HG03159 (cell line): Measurements from ENCODE around the gene CLDN16.

Experiments
- ATAC-seq: cut with Tn5 transposase; IDR thresholded peaks from one replicate; pipeline ENCODE4 v1.9.1; 2021; ENCODE audit warnings: mild to moderate bottlenecking, moderate library complexity; ENCODE audit not compliant: unreplicated experiment

CLDN16 gene

DNA sequence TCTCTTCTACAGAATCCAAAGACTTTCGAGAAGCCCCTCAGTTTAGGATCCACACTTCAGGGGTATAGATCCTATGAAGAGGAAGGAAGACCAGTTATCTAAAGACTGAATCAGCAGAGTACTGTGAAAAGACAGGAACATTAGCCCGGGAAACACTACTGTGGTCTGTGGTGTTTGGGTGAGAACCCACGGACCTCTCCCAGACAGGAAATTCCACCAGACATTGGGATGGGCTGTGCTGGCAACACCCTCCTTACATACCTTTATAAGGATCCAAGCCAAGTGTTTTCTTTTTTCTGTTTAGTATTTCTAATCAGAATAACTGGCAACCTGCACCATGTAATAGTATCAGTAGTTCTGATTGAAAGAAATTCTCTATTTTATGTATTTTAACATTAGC lies 47.7 kb downstream of the CLDN16 start:
- ATAC-seq, result no peak

DNA sequence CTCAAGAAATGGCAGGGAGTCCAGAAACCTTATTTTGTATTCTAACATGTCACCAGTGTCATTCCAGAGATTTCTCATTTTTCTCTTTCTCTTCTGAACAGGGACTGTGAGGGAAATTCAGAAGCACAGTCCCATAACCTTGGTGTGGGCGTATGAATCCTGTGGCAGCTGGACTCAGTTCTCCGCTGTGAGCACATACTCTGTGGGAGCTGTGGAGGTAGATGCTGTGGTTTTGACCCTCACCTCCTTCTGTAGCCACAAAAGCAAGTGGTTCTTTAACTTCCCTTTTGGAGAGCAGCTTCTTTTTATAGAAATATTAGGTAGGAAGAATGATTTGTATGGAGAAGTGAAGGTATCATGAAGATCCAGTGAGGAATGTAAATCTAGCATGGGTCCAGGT lies 48.4 kb downstream of the CLDN16 start:
- no peak for ATAC-seq

DNA sequence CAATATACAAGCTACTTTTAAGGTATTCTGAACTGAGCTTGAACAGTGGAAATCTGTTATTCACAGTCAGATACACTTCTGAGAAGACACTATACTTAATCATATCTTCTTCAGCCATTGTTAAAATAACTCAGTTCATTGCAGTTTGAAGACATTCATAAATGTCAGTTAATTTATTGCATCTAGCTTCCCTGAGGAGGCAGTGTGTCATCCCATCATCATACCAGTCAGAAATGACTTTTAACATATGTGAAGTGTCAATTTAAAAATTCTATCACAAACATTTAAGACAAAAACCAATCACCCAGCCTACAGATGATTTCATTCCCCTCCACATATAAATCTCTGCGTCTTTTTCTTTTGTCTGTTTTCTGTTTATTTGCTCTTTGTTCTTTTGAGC lies 54.3 kb downstream of the CLDN16 start:
- ATAC-seq, result no peak

GRCh38 chr3:190443257-190443656 lies 55.3 kb downstream of the CLDN16 start:
- ATAC-seq, result no peak

DNA sequence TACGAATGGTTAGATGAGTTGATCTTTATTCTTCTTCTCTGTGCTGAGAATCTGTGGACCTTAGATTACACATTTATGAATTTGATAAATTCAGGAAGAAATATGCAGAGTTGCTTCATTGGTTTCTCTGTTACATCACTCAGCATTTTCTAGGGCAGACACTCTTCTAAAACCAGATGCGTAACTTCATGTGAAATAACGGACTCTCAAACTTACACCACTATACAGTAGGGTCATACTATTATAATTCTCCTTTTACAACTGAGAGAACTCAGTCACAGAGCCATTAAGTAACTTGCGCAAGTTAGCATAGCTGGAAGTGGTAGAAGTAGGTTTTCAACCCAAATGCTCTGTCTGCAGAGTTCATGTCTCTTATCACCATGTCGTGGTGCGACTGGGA lies 56.0 kb downstream of the CLDN16 start:
- no peak for ATAC-seq

DNA sequence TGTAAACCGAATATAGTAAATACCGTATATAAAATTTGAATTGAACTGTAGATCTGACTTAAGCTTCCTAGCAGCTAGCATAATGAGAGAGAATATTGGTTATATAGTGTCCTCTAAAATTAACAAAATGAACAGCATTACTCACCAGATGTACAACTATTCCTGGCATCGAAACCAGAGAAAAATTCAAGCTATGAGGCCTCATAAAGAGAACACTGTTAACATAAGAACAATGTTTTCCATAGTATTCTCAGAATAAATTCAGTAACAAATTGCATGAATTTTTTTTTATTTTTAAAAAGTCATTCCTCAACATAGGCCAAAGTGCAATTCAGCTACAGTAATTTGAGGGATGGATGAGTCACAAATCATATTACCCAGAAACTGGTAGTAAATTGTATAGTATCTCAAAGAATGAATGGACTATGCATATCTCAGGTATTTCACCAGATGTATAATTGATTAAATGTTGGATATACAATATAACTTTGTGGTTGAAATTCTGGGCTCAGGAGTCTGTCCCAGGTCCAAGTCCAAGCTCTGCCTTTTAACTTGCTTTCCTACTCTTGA lies 56.7 kb downstream of the CLDN16 start:
- no peak for ATAC-seq

DNA sequence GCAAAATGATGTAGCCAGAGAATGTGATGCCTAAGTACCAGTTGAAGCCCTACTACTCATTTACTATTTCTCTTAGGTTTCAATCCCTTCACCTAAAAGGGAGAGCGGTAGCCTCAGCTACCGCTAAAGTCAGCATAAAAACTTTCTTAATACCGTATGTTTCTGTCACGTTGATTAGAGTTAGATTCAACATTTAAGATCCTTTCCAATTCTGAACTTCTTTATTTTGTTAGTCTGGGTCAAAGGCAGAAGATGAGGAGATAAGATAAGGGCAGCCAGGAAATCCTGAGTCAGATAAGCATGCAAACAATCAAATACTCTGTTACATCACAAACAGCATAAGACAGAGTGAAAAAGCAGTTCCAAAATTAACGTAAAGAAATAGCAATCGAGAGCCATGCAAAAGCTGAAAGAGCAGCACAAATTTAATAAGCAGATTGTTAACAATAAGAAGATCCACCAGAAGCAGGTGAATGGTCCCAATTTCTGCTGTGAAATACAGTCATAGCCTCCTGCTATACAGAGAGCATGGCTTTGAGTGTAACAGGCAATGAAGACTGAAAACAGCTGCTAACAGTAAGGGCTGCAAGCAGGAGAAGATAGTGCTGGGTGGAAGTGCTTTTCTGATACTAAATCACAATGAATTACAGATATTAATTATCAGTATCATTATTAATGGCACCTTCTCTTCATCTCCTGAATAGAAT lies 58.8 kb downstream of the CLDN16 start:
- ATAC-seq, result no peak

GRCh38 chr3:190448256-190448655 lies 60.3 kb downstream of the CLDN16 start:
- ATAC-seq, result no peak

DNA sequence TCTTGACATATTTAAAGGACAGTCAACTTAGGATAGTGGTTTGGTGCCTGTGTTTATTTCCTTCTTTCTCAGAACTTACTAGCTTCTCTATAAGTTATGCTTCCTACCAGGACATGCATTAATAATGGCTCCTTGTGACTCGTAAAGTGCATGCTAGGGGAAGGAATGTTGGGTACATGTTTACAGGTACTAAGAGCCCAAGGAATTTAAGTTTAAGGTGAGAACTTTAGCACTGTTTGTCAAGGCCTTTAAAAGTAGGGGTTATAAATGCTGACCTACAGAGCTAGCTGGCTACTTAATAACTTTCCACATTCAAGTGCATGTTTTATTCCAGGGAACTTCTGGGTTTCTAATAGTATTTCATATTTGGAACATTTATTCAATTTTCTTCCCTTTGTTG lies 61.8 kb downstream of the CLDN16 start, which contains the start of gene TMEM207:
Gene TMEM207 (minus strand): TSS at position 101 of the 400 bp plus-strand sequence. CDS start 92 bp downstream, at position 9.
- ATAC-seq, result no peak

- ATAC-seq, result no peak
Measured at GRCh38 chr3:190455828-190456227, 67.9 kb downstream of the CLDN16 start.

DNA sequence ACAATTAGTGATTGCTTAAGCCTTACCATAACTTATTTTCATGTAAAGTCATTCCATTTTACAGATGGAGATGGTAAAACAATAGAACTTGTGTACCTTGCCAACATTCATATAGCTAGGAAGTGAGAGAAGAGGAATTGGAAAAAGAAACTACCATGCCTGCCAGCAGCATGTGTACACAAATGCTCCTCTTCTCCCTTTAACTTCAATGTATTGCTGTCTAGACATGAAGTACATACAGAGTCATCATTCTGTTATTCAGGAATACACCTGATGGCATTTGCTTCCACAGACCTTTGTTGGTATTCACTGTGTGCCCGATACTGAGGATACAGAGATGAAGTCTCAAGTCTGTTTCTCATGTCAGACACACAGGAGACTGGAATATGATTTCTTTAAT lies 68.8 kb downstream of the CLDN16 start:
- ATAC-seq, result no peak

DNA sequence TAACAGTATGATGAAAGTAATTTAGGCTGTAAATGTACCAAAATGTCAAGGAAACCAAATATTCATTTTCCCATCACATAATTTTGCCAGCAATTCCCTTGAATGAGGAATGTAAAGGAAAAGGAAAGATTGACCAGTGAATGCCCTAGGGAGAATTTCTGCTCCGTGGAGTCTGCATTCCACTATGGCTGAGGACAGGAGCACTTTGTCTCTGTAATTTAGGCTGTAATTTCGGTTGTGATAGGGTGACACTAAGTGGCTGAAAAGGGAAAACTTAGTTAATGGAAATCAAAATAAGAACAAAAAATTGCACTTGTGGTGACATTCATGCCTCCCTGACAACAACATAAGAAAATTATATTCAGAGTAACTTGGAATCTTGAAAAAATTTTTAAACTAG lies 70.1 kb downstream of the CLDN16 start:
- ATAC-seq, result no peak
